ENCODE measurements around the gene SPATS2. TPM values are rescaled to one million over a fixed set of nuclear protein-coding genes. Genes with fewer than 3 reads are reported as not detected.
"Not testable (repeated sequence)": the region's sequence is repeated elsewhere in the genome, so short reads cannot be mapped to it uniquely, and the experiment has no call there.

Gene SPATS2
- 12.4 TPM for total RNA-seq

DNA sequence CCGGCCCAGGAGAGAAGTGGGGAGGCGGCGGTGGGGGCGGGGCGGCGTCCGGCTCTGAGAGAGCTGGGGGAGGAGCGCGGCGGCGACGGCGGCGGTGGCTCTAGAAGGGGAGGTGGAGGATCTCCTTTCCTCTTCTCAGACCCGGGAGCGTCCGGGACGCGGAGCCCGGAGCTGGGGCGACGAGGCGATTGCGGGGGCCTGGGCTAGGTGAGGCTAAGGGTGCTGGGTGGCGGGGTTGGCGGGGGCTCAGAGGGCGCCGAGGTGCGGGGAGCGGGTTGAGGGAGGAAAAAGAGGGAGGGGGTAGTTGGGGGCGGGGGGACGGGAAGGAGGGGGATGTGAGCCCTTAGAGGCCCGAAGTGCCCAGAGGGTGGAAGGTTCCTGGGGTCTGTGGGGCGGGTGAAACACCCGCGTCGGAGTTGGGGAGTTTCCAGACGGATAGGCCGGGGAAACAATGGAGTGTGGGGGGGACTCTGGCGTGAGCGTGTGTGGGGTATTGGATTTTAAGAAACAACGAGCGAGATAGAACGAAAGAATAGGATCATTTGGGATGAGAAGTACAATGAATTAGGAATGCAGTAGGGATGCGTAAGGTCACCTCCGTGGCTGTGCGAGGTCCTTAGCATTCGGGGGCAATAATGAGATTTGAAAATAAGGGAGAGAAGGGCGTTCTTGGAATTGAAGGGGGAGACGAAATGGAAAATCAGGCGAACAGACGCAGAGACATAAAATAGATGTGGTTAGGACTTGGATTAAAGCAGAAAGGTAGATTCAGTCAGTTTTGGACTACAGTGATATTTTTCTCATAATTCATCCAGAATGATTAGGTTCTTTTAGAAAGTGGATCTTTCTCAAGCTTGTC, at the start of gene SPATS2:
Gene SPATS2 (plus strand): TSS at position 82 of the 859 bp plus-strand sequence. CDS start 93,551 bp downstream, outside the sequence.
- ATAC-seq, result no peak

DNA sequence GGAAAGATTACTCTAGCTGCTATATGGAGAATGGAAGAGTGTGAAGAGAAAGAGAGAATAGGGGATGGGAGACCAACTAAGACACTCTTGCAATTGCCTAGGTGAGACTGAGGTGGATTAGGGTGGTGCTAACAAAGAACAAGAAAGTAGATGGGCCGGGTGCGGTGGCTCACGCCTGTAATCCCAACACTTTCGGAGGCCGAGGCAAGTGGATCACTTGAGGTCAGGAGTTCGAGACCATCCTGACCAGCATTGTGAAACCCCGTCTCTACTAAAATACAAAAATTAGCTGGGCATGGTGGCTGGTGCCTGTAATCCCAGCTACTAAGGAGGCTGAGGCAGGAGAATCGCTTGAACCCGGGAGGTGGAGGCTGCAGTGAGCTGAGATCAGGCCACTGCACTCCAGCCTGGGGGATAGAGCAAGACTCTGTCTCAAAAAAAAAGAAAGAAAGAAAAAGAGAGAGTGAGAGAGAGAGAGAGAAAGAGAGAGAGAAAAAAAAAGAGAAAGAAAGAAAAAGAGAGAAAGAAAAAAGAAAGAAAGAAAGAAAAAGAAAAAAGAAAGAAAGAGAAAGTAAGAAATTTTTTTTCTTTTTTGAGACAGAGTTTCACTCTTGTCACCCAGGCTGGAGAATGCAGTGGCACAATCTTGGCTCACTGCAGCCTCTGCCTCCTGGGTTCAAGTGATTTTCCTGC, 46.7 kb upstream of the SPATS2 start:
- ATAC-seq, result not testable (repeated sequence)

DNA sequence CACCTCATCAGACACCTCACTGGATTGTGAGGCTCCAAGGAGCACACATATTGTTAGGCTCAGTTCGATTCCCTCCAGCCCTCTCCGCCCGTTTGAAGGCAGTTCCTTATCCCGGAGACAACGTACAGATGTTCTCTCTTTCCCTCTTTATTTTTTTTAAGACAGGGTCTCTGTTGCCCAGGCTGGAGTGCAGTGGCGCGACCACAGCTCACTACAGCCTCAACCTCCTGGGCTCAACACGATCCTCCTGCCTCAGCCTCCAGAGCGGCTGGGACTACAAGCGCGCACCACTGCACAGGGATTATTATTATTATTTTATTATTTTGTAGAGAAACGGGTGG, 44.9 kb upstream of the SPATS2 start:
- no peak for ATAC-seq

DNA sequence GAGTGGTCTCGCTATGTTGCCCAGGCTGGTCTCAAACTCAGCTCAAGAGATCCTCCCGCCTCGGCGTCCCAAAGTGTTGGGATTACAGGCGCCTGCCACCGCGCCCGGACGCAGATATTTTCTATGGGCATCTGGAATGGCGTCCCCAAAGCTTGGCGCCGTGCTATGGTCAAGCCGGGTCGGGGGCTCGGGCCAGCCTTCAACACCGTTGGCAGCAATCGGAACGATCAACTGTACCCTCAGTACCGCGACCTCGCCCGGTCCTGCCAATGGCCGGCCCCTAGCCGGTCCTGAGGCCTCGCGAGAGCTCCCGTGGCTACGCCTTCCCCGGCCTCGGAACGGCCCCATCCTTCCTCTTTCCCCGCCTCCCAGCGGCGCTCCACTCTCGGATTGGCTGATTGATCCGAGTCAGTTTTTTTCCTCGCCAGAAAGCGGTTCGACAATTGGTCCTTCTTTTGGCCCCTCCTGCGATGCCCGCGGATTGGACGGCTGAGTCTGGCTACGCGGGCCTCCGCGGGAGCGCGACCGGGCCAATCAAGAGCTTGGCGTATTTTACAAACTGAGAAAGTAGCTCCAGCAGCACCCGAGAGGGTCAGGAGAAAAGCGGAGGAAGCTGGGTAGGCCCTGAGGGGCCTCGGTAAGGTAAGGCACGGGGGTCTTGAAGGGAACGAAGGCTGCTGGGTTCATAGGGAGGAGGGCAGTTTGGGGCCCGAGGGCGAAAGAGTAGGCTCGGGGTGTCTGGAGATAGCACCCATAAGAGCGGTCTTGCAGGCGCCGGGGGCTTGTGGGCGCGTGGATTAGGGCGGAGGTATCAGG, 44.3 kb upstream of the SPATS2 start, which contains the start of gene TROAP:
Gene TROAP (plus strand): TSS at position 548 of the 816 bp plus-strand sequence. CDS start 354 bp downstream, outside the sequence.
- peak; percentile 99 for ATAC-seq

DNA sequence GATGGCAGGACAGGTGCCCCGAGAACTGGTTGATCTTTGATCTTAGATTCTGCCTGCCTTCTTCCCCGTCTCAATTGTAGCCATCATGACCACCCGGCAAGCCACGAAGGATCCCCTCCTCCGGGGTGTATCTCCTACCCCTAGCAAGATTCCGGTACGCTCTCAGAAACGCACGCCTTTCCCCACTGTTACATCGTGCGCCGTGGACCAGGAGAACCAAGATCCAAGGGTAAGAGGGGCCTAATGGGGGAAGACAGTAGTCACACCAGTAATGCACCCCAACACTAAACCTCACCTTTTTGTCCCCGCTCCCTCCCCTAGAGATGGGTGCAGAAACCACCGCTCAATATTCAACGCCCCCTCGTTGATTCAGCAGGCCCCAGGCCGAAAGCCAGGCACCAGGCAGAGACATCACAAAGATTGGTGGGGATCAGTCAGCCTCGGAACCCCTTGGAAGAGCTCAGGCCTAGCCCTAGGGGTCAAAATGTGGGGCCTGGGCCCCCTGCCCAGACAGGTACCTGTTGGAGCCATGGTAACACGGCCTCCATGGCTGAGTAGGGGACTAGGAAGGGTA, 43.7 kb upstream of the SPATS2 start:
- ATAC-seq, result no peak

DNA sequence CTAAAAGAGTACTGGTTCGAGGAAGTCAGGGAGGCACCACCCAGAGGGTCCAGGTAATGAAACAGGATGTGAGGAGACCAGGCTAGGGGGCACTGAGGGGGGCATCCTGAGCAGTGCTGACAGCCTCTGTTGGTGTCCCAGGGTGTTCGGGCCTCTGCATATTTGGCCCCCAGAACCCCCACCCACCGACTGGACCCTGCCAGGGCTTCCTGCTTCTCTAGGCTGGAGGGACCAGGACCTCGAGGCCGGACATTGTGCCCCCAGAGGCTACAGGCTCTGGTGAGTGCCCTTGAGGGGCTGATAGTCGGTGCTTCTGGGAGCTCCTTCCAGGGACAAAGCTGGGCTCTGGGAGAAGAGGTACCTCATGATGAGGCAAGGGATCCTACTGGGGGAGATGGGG, 41.7 kb upstream of the SPATS2 start:
- no peak for ATAC-seq

DNA sequence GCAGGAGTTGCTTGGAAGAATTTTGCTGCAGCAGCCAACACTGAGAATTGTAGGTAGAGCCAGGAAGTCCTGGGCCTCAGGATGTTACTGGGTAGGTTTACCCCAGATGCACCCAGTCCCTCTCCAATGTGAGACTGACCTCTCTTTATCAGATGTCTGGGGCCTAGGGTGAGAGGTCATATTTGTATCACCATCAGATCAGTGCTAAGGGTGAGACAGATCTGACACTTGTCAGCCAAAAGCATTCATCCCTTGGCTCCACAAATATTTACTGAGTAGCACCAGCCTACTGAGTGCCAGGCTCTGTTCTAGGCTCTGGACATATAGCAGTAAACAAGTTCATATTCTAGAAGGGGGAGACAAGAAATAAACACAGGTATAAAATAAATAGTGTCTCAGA, 39.9 kb upstream of the SPATS2 start:
- no peak for ATAC-seq

DNA sequence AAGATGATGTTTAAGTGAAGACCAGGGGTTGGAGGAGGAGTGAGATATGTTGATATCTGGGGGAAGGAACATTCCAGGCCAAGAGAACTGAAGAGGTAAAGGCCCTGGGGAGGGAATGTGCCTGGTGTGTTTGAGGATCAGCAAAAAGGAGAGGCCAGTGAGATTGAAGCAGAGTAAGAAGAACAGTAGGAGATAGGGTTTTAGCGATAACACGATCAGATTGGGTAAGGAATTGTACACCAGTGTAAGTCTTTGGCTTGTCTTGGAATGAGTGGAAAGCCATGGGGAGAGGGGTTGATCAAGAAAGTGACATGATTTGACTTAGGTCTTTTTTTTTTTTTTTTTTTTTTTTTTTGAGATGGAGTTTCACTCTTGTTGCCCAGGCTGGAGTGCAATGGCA, 39.4 kb upstream of the SPATS2 start:
- no peak for ATAC-seq

DNA sequence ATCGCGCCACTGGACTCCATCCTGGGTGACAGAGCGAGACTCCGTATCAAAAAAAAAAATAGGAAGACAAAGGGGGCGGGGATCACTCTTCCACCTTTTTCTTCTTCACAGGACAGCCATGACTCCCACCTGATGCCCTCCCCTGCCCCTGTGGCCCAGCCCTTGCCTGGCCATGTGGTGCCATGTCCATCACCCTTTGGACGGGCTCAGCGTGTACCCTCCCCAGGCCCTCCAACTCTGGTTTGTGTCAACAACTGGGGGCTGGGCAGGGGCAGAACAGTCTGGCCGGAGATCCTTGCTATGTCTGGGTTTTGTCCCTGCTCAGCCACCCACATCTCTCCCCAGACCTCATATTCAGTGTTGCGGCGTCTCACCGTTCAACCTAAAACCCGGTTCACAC, 38.4 kb upstream of the SPATS2 start:
- ATAC-seq, result no peak

DNA sequence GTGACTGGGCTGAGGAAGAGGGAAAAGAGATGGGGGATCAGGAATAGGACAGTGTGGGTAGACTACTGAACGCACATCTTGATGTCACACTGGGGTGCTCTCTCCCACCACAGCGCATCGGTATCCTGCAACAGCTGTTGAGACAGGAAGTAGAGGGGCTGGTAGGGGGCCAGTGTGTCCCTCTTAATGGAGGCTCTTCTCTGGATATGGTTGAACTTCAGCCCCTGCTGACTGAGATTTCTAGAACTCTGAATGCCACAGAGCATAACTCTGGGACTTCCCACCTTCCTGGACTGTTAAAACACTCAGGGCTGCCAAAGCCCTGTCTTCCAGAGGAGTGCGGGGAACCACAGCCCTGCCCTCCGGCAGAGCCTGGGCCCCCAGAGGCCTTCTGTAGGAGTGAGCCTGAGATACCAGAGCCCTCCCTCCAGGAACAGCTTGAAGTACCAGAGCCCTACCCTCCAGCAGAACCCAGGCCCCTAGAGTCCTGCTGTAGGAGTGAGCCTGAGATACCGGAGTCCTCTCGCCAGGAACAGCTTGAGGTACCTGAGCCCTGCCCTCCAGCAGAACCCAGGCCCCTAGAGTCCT, 37.1 kb upstream of the SPATS2 start:
- ATAC-seq, result no peak

DNA sequence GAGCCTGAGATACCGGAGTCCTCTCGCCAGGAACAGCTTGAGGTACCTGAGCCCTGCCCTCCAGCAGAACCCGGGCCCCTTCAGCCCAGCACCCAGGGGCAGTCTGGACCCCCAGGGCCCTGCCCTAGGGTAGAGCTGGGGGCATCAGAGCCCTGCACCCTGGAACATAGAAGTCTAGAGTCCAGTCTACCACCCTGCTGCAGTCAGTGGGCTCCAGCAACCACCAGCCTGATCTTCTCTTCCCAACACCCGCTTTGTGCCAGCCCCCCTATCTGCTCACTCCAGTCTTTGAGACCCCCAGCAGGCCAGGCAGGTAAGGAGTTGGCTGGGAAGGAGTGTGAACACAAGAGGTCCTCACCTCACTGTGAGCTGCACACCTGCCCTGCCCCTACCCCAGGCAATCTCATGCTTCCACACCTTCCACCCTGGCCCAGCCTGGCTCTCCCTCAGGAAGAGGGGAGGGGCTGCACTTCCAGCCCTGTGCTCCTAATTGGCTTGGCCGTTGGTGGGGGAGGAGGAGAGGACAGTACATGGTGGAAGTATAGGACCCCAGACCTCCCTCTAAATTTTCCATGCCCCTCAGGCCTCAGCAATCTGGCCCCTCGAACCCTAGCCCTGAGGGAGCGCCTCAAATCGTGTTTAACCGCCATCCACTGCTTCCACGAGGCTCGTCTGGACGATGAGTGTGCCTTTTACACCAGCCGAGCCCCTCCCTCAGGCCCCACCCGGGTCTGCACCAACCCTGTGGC, 36.5 kb upstream of the SPATS2 start:
- peak; percentile 12 for ATAC-seq

DNA sequence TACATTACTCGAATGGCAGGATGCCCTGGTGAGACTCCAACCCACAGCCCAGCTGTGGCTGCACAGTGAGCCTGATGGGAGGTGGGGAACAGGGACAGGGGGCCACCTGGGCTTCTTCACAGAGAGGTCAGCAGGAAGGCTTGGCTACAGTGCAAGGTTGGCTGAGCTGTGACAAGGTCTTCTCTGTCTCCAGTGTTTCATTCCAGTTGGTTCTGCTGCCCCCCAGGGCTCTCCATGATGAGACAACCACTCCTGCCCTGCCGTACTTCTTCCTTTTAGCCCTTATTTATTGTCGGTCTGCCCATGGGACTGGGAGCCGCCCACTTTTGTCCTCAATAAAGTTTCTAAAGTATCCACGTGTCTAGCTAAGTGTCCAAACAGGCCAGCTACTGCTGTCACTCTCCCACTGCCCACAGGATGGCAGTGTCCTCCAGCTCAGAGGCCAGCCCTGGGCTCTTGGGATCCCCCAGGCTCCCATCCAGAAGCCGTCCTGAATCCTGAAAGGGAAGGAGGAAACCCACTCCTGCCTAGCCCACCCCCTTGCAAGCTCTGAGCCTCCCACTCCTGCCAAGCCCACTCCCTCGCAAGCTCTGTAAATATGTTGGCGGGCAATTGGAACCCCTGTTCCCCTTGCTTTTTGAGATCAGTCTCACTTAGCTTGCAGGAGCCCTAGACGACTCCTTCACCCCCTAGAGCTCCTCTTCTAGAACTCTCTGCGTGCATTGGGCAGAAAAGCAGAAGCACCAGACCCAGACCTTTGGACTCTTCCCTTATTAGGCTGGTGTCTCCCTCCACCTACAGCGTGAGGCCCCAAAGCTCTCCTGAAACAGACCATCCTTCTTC, 35.7 kb upstream of the SPATS2 start:
- peak; percentile 54 for ATAC-seq

DNA sequence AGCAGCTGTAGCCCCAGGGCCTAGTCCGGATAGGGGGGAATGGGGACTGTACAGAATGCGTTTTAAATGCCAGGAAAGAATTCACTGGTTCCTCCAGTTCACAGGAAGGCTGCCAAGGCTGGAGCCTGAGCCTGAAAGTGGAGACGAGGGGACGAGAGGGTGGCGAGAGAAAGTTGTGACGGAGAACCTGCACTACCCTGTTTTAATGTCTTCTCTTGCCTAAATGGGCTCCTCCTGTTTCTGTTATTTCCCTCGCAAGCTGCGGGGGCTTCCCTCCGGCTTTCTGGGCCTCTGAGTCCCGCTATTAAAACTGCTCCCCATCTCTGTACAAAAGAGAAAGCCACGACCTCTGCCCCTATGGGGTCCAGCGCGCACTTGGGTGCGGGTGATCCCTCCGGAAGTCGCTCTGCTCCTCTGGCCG, 34.8 kb upstream of the SPATS2 start:
- ATAC-seq, result no peak

DNA sequence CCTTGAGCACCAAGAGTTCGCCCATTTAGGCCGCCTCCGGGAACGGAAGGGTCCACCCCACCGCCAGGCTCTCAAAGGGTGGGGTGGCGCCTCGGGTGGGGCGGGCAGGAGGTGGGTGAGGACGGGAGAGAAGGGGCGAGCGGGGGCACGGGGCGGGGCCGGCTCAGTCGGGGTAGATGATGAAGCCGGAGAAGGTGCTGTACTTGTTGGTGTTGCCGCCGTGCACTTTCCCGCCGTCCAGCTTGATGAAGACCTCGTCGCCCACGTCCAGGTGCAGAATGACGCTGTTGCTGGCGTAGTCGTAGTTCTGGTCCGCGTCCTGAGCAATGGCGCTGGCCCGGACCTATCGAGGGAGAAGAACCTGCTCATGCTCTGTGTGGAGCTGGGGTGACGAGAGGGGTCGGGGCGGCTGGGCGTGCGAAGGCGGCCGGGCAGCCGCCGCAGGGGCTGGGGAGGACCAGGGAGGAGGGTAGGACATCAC, 34.3 kb upstream of the SPATS2 start:
- ATAC-seq, result no peak

DNA sequence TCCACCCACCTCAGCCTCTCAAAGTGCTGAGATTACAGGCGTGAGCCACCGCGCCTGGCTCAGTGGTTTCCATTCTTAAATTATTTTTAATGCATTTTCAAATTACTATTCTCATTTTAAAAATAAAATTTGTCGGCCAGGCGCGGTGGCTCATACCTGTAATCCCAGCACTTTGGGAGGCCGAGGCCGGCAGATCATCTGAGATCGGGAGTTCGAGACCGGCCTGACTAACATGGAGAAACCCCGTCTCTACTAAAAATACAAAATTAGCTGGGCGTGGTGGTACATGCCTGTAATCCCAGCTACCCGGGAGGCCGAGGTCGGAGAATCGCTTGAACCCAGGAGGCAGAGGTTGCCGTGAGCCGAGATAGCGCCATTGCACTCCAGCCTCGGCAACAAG, 33.5 kb upstream of the SPATS2 start:
- not testable (repeated sequence) for ATAC-seq

DNA sequence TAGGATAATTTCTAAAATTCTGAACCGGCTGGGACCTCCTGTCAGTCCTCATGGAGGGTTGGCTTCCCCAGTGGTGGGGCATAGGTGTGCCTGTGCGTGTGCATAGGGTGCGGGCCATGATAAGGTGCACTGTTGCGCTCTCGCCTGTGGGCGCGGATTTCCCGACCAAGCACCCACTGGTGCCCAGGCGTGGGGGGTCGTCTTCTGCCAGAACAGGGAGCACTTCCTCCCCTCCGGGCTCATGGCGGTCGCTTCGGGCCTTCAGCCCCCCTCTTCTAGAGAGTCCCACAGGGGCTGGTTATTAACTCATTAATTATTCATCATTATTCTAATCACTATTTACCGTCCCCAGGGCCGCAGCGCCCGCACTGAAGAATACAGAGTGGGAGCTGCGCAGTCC, 33.0 kb upstream of the SPATS2 start:
- no peak for ATAC-seq

DNA sequence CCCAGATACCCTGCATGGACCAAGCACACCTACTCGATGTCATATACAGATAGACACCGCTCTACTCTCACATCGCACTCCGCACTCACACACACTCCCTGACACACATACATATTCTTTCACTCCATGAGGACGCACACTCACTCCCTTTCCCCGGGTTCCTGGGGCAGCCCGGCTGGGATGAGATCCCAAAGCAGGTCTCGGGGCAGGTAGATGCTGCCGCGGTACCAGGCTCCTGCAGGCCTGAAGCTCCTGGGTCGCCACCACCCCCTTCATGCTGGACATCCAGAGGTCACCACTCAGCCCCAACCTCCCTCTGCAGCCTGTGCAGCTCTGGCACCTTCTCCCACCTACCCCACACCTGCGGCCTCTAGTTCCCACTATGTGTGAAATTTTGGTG, 32.6 kb upstream of the SPATS2 start:
- ATAC-seq, result no peak

DNA sequence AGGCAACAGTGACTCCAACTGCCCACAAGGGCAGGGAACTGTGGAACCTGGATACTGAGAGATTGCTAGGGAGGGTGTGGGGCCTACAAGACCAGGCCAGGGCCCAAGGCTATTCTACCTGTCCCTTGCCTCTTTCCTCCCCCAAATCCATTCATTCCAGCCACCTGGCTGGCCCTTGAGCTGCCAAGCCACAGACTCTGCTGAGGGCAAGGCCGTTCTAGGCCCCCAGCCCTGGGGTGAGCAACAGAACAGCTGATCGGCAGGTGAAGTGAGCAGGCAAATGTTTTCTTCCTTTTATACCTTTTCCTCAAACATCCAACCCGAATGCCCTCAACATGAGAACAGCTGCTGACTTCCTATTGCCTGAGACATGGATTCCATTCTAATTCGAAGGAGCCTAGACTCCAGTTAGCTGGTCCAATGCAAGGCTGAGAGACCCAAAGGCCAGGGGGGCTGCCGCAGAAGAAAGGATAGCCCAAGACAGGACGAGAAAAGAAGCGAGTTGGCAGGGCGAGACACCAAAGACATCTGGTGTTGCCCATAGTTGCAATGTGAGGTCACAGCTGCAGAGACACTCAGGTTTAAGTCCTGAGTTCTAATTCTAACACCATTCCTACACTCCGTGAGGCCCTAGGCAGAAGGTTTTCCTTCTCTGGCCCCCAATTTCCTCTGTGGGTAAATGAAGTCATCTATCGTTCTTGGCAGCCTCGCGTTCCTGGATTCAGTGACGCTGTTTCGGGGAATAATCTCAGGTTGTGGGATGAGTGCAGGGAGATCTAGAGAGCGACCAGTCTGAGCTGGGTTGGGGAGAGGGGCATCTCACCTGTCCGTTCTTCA, 31.9 kb upstream of the SPATS2 start:
- no peak for ATAC-seq

DNA sequence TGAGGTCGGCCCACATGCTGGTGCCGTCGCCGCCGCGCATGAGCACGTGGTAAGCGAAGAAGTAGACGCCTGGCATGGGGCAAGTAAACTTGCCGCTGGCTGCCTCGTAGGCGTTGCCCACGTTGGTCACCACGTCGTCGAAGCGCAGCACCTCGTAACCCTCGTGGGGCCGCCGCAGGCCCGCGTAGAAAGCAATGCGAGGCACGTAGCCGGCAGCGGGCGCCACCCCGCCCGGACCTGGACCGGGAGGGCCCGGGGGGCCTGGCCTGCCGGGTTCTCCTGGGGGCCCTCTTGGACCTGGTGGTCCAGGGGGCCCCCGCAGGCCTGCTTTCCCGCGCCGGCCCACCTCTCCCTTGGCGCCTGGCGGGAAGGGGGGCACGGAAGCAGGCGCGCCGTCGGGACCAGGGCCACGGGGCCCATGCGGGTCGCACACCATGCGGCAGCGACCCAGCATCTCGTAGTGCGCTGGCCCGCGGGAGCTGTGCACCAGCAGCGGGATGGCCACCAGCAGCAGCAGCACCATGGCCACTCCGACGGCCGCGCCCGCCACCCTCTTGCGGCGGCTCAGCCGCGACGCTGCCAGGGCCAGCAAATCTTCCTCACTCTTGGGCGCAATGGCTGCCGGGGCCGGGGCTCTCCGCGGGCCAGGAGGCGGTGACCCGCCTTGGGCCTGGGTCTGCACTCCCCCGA, 31.2 kb upstream of the SPATS2 start:
- no peak for ATAC-seq
